Activated CD4-positive, alpha-beta T cell treated with anti-CD3 and anti-CD28 coated beads, Interleukin-2, Interleukin-4, amounts not matched to agents 100 ng/mL and 50 ng/mL, durations not matched to agents 16 hours and 8 hours (primary cell): Measurements from ENCODE around the gene ELL.
"Not testable (repeated sequence)": the region's sequence is repeated elsewhere in the genome, so short reads cannot be mapped to it uniquely, and the experiment has no call there.

ENCODE experiments used
- DNase-seq: peaks from one replicate; pipeline ENCODE4 v3.0.0-alpha.2; 2020; ENCODE audit warnings: low spot score

ELL gene

GRCh38 chr19:18531485-18531884, 9.6 kb upstream of the ELL start:
- no peak for DNase-seq

- DNase-seq: no peak
Measured at GRCh38 chr19:18529782-18530181, 7.9 kb upstream of the ELL start.

DNA sequence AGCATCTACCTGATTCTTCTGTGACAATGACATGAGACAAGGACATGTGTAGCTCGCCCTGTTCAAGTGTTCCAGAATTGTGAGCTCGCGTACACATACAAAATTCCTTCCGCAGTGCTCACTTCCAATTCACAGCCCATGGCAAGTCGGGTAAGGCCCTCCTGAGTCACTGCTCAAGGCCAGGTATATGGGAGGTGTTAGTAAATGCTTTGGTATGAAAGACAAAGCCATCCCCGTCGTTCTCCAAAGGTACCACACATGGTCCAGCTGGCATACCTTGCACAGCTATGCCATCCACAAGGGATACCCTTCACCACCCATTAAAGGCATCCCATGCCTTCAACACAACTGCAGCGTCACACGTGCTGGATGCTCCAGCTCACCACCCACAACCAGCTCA, 4.4 kb upstream of the ELL start:
- no peak for DNase-seq

DNA sequence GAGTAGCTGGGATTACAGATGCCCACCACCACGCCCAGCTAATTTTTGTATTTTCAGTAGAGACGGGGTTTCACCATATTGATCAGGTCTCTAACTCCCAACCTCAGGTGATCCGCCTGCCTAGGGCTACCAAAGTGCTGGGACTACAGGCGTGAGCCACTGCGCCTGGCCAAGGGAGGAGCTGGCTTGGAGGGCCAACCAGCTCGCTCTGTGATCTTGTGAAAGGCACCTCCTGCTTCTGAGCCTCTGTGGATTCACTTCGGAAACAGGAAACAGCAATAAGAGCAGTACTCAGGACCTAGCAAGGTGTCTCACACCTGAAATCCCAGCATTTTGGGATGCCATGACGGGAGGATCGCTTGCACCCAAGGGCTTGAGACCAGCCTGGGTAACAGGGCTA, 2.0 kb upstream of the ELL start:
- no peak for DNase-seq

GRCh38 chr19:18522862-18523440, 1.1 kb upstream of the ELL start:
- not testable (repeated sequence) for DNase-seq

- DNase-seq: peak; percentile 100
Measured at GRCh38 chr19:18522124-18522861, 423 bp upstream of the ELL start.

DNA sequence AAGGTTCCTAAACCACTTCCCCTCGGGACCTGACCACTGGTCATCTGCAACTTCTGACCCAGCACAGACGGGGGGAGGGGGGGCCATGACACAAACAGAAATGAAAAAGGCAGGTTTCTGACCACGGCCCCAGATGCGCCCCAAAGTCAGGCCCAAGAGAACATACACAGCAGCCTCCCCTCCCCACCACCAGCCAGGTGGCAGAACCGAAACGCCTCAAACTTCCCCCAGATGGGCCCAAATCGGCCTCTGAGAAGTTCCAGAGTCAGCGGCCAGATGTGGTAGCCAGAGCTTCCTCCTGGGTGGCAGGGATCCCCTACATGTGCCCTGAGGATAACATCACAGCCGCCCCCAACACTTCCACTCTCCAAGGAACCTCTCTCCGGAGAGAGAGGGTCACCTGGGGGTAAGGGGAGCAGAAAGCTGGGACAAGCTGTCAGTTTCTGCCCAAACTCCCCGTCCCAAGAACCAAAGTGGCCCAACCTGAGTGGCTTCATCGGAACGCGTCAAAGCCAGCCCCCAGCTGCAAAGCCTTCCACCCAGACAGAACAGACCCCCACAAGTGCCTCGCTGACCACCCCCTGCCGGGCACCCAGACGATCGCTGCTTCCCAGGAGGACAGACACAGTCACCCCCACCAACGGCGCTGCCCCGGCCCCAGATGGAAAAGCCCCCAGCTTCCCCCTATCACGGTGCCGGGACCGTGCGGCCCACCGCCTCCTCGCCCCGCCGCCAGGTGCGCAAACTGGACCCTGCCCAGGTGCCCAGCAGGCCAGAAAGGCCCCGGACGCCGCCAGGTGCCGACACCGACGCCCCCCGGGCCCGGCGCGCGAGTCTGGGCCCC, 800 bp downstream of the ELL start:
- no peak for DNase-seq

DNA sequence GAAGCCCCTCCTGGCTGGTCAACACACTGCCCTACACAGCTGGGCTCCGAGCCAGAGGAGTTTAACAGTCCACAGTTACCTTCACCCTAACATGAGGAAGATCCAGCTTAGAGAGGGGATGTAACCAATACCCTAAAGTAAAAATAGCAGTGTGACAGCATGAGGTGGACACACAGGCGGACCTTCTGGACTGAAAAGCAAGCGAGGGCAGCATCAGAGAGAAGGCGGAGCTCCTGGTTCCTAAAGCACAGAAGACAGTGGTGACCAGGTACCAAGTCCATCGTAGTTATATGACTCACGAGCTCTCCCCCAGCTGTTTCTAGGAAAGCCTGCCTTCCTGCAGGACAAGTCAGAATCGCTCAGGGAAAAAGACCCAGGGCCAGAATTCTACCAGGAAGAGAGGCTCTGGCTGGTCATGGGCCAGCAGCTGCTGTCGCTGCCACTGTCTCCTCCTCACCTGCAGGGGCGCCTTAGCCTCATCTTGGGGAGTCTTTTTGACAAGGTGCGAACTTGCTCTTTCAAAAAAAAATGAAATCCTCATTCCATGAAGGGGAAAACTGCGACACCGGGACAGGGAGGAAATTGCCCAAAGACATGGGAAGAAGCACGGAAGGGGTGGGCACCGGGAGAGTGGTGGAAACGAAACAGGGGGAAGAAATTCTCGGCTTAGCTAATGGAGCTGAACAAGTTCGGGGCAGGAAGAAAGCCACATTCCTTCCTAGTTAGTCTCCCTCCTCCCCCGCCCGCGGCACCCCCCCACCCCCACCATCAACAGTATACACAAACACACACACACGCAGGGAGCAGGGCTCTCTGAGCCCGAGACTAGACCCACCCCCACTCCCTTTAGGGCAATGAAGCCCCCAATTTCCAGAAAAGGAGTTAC, 1.7 kb downstream of the ELL start:
- peak; percentile 65 for DNase-seq

- DNase-seq: no peak
Measured at GRCh38 chr19:18518639-18519038, 3.2 kb downstream of the ELL start.

GRCh38 chr19:18517606-18518005, 4.3 kb downstream of the ELL start:
- DNase-seq: no peak

GRCh38 chr19:18515959-18516358, 5.9 kb downstream of the ELL start:
- no peak for DNase-seq

- DNase-seq: no peak
Measured at GRCh38 chr19:18514800-18515682, 6.8 kb downstream of the ELL start.

DNA sequence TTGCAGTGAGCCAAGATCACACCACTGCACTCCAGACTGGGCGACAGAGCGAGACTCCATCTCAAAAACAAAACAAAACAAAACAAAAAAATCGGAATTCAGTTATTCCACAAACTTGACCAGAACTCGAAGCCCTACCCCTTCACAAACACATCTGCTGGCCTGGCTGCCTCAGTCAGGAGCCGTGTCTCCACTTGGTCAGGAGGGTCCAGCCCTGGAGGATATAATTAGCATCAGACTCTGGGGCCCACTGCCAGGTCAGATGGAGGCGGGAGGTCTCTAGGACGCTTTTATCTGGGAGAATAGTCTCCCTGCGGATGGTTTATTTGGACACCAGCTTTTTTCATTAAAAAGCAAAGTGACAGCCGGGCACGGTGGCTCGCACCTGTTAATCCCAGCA, 8.0 kb downstream of the ELL start:
- no peak for DNase-seq

DNA sequence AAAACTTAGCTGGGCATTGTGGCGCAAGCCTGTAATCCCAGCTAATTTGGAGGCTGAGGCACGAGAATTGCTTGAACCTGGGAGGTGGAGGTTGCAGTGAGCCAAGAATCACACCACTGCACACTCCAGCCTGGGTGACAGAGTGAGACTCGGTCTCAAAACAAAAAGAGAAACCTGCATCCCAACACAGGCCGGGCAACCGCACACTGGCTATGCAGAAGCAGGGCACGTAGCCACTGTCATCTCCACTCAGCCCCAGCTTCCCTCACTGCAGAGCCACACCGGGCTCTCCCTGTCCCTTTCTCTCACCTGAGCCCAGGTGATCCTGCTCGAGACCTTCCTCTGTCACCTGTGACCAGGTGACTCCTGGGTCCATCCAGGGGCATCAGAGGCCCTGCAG, 11.7 kb downstream of the ELL start:
- DNase-seq: no peak

GRCh38 chr19:18508585-18508984, 13.3 kb downstream of the ELL start:
- no peak for DNase-seq

GRCh38 chr19:18507727-18508440, 14.0 kb downstream of the ELL start:
- DNase-seq: no peak

DNA sequence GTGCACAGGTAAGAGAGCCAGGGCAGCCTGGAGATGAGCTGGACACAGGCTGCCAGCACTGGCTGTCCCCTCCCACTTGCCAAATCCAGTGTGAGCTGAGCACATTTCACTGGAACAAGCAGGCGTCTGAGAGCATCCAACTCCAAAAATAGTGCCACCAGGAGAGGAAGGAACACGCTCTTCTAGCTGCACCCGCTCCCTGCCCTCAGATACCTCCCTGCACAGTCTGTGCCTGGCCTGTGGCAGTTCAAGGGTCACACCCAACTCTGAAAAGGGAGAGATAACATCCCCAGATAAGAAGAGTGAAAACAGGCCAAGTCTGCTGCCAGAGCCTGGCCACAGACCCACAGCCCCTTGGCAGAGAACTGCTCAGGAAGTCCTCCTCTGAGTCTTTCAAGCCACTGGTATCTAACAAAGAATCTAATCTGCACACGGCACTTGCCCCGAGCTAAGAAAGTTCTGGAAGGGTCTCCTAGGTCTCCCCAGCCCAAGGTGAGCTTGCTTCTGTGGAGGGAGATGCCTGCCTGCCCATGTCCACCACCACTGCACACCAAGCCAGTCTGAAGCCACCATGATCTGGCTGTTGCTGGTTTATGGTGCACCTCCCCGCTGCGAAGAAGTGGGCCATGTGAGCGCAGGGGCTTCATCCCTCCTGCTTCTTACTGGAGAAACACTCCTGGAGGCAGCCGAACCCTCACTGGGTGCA, 14.7 kb downstream of the ELL start:
- DNase-seq: peak; percentile 54

- DNase-seq: no peak
Measured at GRCh38 chr19:18506101-18506930, 15.6 kb downstream of the ELL start.
